ENCODE measurements around the gene UBE2O. TPM values are rescaled to one million over a fixed set of nuclear protein-coding genes. Genes with fewer than 3 reads are reported as not detected.

Gene UBE2O
- polyA plus RNA-seq, 1 experiment: 11.1 TPM

DNA sequence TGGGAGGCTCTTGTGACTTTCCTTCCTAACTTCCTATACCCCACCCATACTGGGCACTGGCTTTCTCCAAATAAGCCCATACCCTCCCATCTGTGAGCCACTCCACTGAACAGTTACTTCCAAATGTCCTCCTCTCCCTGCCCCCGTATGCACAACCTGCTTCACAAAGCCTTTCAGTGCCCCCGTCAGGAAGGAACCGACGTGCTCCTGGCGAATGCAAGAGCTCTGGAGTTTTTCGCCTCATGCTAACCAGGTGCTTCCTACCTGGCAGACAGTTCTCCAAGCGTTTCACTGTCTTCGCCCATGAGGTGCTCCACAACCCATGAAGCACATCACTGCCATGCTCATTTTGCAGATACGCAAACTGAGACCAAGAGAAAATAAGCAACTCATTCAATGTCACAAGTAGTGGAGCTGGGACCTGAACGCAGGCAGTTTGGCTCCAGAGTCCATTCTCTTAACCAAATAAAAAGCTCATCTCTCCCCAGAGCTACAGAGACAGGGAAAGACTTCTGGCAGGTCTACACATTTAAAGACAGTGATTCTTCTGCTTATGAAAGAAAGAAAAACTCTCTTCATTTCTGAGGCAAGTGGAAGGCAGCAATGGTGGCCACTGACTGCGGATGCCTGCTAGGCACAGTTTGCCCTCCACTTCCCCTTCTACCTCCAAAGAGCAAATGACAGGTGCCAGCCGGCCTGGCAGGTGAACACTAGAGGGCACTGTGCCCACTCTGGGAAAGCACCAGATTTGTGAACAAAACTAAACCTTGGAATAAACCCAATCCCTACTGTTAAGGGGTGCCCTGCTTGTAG, 44.7 kb downstream of the UBE2O start:
- TF ChIP-seq, protein P1, sequence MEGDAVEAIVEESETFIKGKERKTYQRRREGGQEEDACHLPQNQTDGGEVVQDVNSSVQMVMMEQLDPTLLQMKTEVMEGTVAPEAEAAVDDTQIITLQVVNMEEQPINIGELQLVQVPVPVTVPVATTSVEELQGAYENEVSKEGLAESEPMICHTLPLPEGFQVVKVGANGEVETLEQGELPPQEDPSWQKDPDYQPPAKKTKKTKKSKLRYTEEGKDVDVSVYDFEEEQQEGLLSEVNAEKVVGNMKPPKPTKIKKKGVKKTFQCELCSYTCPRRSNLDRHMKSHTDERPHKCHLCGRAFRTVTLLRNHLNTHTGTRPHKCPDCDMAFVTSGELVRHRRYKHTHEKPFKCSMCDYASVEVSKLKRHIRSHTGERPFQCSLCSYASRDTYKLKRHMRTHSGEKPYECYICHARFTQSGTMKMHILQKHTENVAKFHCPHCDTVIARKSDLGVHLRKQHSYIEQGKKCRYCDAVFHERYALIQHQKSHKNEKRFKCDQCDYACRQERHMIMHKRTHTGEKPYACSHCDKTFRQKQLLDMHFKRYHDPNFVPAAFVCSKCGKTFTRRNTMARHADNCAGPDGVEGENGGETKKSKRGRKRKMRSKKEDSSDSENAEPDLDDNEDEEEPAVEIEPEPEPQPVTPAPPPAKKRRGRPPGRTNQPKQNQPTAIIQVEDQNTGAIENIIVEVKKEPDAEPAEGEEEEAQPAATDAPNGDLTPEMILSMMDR (IDR thresholded peaks at IDR 0.05; ENCODE audit: insufficient read depth, low read depth, low read length): peak; percentile 91
- Histone ChIP-seq H3K27me3 (ENCODE audit: control insufficient read depth, insufficient read depth, low read length) (no peaks in the 10 kb centered on the region), H3K36me3 (ENCODE audit: control insufficient read depth, insufficient read depth, low read length) (peaks cover 11% of the 10 kb centered on the region), H3K4me3 (ENCODE audit: low read depth, low read length) (no peak overlapping the region)
- ChIA-PET CTCF (interaction anchor here (0.6 to 13.5 kb wide), 16 partner anchors 9 to 660 kb away, joined by 3 to 128 read pairs (median 4); partner anchors contain the start of genes RHBDF2 and UBE2O), POLR2A (no interaction called here)
- DNase-seq (ENCODE audit: low read depth): no peak

DNA sequence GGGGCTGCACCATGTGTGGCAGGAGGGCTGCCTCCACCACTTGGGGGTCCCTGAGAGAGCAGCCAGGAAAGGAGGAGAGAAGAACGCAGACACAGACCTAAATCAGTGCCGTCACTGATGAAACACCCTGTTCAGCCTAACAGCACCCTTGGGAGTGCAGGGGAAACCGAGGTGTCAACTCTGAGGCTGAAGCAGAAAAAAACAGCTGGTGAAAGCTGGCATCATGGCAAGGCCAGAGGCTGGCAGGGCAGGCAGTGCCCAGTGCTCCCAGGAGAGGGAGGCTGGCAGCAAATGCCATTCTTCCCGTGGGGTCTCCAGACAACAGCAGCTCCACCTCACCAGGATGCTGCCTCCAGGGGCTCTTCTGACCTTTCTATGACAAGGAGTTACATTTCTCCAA, 45.4 kb downstream of the UBE2O start:
- POLR2A ChIA-PET: no interaction called here
- no peaks in the 10 kb centered on the region for H3K27me3 ChIP-seq (ENCODE audit: control insufficient read depth, insufficient read depth, low read length)
- H3K4me3 ChIP-seq (ENCODE audit: low read depth, low read length): no peak overlapping the region
- no peak for DNase-seq (ENCODE audit: low read depth)
- TF ChIP-seq, protein P1 (IDR thresholded peaks at IDR 0.05; ENCODE audit: insufficient read depth, low read depth, low read length): no peak
- H3K36me3 ChIP-seq (ENCODE audit: control insufficient read depth, insufficient read depth, low read length): peaks cover 13% of the 10 kb centered on the region
- CTCF ChIA-PET: interaction anchor here (0.6 to 13.5 kb wide), 7 partner anchors 9 to 207 kb away, joined by 3 to 128 read pairs (median 4); partner anchors contain the start of gene UBE2O

DNA sequence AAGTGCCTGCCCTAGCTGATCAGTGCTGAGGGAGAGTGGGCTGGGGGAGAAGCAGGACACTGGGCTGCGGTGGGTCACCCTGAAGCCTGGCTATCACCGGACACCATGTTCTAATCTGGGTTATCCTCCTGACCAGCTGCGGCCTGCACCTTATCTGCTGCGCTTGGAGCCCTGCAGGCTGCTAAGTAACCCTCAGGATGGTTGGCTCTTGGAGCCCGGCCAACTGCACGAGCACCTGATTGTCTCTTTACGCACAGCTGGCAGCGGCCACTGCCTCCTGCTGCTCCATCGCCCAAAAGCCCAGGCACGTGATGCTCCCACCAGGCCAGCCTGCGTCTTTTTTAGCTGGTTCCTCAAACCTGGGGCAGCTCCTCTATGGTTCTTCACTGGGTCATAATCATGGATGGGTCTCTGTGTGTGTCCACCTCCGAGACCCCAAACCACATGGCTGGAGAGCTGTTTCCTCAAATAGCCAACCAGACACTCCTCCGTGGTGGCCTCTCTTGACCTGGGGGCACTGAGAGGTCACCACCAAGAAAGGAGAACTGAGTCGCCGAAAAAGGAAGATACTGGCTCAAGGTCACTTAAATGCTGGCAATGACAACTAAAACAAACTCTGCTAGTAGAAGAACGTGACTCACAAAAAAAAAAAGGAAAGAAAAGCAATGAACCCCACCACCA, 46.8 kb downstream of the UBE2O start:
- POLR2A ChIA-PET: no interaction called here
- peaks cover 21% of the 10 kb centered on the region for H3K36me3 ChIP-seq (ENCODE audit: control insufficient read depth, insufficient read depth, low read length)
- no peaks in the 10 kb centered on the region for H3K27me3 ChIP-seq (ENCODE audit: control insufficient read depth, insufficient read depth, low read length)
- H3K4me3 ChIP-seq (ENCODE audit: low read depth, low read length): no peak overlapping the region
- DNase-seq (ENCODE audit: low read depth): no peak
- CTCF ChIA-PET: interaction anchor here (0.7 to 1.6 kb wide), 4 partner anchors 8 to 20 kb away, joined by 3 to 6 read pairs (median 3); no protein-coding TSS in a partner anchor
- TF ChIP-seq, protein P1 (IDR thresholded peaks at IDR 0.05; ENCODE audit: insufficient read depth, low read depth, low read length): no peak

DNA sequence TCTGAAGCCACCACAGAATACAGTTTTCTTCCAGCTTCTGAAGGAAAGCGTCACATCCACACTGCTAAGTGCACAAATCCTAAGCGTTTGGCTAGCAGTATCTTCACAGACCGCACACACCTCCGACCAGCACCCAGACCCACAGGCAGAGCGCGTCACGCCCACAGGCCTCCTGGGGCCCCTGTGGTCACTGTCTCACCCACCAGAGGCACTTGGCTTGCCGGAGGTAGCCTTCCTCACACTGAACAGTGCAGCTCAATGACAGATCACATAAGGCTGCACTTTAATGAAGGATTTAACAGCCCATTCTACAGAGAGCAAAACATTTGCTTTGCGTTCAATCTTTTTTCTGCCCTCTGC, 47.4 kb downstream of the UBE2O start:
- POLR2A ChIA-PET: no interaction called here
- TF ChIP-seq, protein P1 (IDR thresholded peaks at IDR 0.05; ENCODE audit: insufficient read depth, low read depth, low read length): no peak
- no peak for DNase-seq (ENCODE audit: low read depth)
- no peaks in the 10 kb centered on the region for H3K27me3 ChIP-seq (ENCODE audit: control insufficient read depth, insufficient read depth, low read length)
- CTCF ChIA-PET: interaction anchor here (0.7 to 1.6 kb wide), 5 partner anchors 8 to 20 kb away, joined by 3 to 6 read pairs (median 3); no protein-coding TSS in a partner anchor
- H3K4me3 ChIP-seq (ENCODE audit: low read depth, low read length): no peak overlapping the region
- H3K36me3 ChIP-seq (ENCODE audit: control insufficient read depth, insufficient read depth, low read length): peaks cover 26% of the 10 kb centered on the region

DNA sequence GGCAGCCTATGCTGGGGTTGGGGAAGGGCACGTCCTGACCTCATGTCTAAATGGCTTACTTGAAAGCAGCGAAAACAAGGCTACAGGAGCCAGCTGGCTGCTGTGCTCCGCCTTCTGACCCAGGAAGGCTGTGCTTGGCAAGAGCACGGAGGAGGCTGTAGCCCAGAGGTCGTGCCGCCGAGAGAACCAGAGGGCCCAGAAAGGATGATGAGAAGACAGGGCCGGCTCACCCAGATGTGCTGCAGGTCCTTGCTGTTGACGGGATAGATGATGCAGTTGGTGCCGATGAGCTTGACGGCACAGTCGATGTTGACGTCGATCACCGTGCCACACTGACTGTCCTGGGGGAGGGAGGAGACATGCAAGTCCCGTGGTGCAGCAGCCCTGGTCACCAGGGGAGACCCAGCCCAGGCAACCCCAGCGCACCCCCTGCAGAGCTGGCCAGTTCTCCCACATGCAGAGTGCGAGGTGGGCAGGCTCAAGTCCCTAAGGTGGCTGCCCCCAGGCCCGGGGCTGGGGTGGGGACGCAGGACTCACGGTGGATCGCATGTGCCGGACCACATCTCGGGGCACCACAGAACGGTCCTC, 47.9 kb downstream of the UBE2O start:
- CTCF ChIA-PET: interaction anchor here (1.1 to 1.8 kb wide), 5 partner anchors 9 to 54 kb away, joined by 3 to 8 read pairs (median 3); no protein-coding TSS in a partner anchor
- peaks cover 28% of the 10 kb centered on the region for H3K36me3 ChIP-seq (ENCODE audit: control insufficient read depth, insufficient read depth, low read length)
- DNase-seq (ENCODE audit: low read depth): no peak

More for the DNA sequence above, 47.9 kb downstream of the UBE2O start:
- TF ChIP-seq, protein P1 (IDR thresholded peaks at IDR 0.05; ENCODE audit: insufficient read depth, low read depth, low read length): no peak
- POLR2A ChIA-PET: no interaction called here
- no peaks in the 10 kb centered on the region for H3K27me3 ChIP-seq (ENCODE audit: control insufficient read depth, insufficient read depth, low read length)
- no peak overlapping the region for H3K4me3 ChIP-seq (ENCODE audit: low read depth, low read length)

Data from BJ (cell line).